ENCODE measurements around the gene MACROD2. TPM values are rescaled to one million over a fixed set of nuclear protein-coding genes. Genes with fewer than 3 reads are reported as not detected.
"Not testable (repeated sequence)": the region's sequence is repeated elsewhere in the genome, so short reads cannot be mapped to it uniquely, and the experiment has no call there.

MACROD2 gene
- total RNA-seq, 5 donors from 2014 or later (not counting 1 experiment from before 2014, with no cell fraction given), result 0.23 to 1.3 (median 0.51) TPM; not detected in 2

- peaks cover 0 to 13% (median 4%) of the 10 kb centered on the region in 3 donors for H3K9me3 Mint-ChIP-seq
- Histone ChIP-seq H3K27me3 (replicated peaks in 1 of 2; ENCODE audit: control insufficient read depth in 2 of 2, extremely low read depth in 1 of 2, insufficient read depth in 2 of 2, low read length in 1 of 2) (no peaks in the 10 kb centered on the region), H3K4me3 (ENCODE audit: control insufficient read depth in 1 of 2, extremely low read depth in 1 of 2, low read length in 1 of 2) (no peak overlapping the region), H3K36me3 (ENCODE audit: control insufficient read depth in 2 of 2, extremely low read depth in 1 of 2, insufficient read depth in 1 of 2, low read length in 1 of 2) (no peaks in the 10 kb centered on the region), H3K27ac (ENCODE audit: low read length) (no peak overlapping the region), H3K4me1 (ENCODE audit: control insufficient read depth in 1 of 2, extremely low read depth in 1 of 2, insufficient read depth in 2 of 2, low read length in 2 of 2) (no peaks in the 10 kb centered on the region), H3K9me3 (no peaks in the 10 kb centered on the region)
- ChIA-PET POLR2A (no interaction called here), CTCF (no interaction called here)
- no peaks in the 10 kb centered on the region for H3K27me3 Mint-ChIP-seq
- no CpG with 5 or more reads among the region's 1 CpG for WGBS (ENCODE audit: insufficient coverage)
- ATAC-seq (replicated peaks in 1 of 4) (no peak), DNase-seq (no peak)
- H3K27ac Mint-ChIP-seq, result no peak overlapping the region
- H3K4me1 Mint-ChIP-seq, result no peaks in the 10 kb centered on the region
- H3K4me3 Mint-ChIP-seq, result no peak overlapping the region
- no peaks in the 10 kb centered on the region for H3K36me3 Mint-ChIP-seq
These were observed 1192.3 kb downstream of the MACROD2 start for GRCh38 chr20:15187612-15188011.

- DNase-seq (no peak), ATAC-seq (replicated peaks in 1 of 4) (no peak)
- Mint-ChIP-seq H3K36me3 (no peaks in the 10 kb centered on the region), H3K4me3 (no peak overlapping the region), H3K9me3 (peaks cover 0 to 9% (median 3%) of the 10 kb centered on the region in 3 donors), H3K27me3 (no peaks in the 10 kb centered on the region), H3K27ac (no peak overlapping the region), H3K4me1 (no peaks in the 10 kb centered on the region)
- H3K4me3 ChIP-seq (ENCODE audit: control insufficient read depth in 1 of 2, extremely low read depth in 1 of 2, low read length in 1 of 2), result no peak overlapping the region
- ChIA-PET POLR2A (no interaction called here), CTCF (no interaction called here)
- H3K27ac ChIP-seq (ENCODE audit: low read length), result no peak overlapping the region
- H3K4me1 ChIP-seq (ENCODE audit: control insufficient read depth in 1 of 2, extremely low read depth in 1 of 2, insufficient read depth in 2 of 2, low read length in 2 of 2), result no peaks in the 10 kb centered on the region
- 100% methylated on average over 1 of the region's 3 CpGs for WGBS (ENCODE audit: insufficient coverage)
- H3K36me3 ChIP-seq (ENCODE audit: control insufficient read depth in 2 of 2, extremely low read depth in 1 of 2, insufficient read depth in 1 of 2, low read length in 1 of 2), result no peaks in the 10 kb centered on the region
- H3K27me3 ChIP-seq (replicated peaks in 1 of 2; ENCODE audit: control insufficient read depth in 2 of 2, extremely low read depth in 1 of 2, insufficient read depth in 2 of 2, low read length in 1 of 2), result no peaks in the 10 kb centered on the region
- H3K9me3 ChIP-seq, result no peaks in the 10 kb centered on the region
These were observed 1193.1 kb downstream of the MACROD2 start for GRCh38 chr20:15188415-15188814.

- no CpG with 5 or more reads among the region's 4 CpGs for WGBS (ENCODE audit: insufficient coverage)
- Mint-ChIP-seq H3K27ac (no peak overlapping the region), H3K9me3 (peaks cover 0 to 6% (median 3%) of the 10 kb centered on the region in 3 donors), H3K4me1 (no peaks in the 10 kb centered on the region), H3K27me3 (no peaks in the 10 kb centered on the region), H3K36me3 (no peaks in the 10 kb centered on the region), H3K4me3 (no peak overlapping the region)
- Histone ChIP-seq H3K4me3 (ENCODE audit: control insufficient read depth in 1 of 2, extremely low read depth in 1 of 2, low read length in 1 of 2) (no peak overlapping the region), H3K9me3 (no peaks in the 10 kb centered on the region), H3K4me1 (ENCODE audit: control insufficient read depth in 1 of 2, extremely low read depth in 1 of 2, insufficient read depth in 2 of 2, low read length in 2 of 2) (no peaks in the 10 kb centered on the region), H3K27me3 (replicated peaks in 1 of 2; ENCODE audit: control insufficient read depth in 2 of 2, extremely low read depth in 1 of 2, insufficient read depth in 2 of 2, low read length in 1 of 2) (no peaks in the 10 kb centered on the region), H3K27ac (ENCODE audit: low read length) (no peak overlapping the region), H3K36me3 (ENCODE audit: control insufficient read depth in 2 of 2, extremely low read depth in 1 of 2, insufficient read depth in 1 of 2, low read length in 1 of 2) (no peaks in the 10 kb centered on the region)
- CTCF ChIA-PET, result no interaction called here
- DNase-seq (no peak), ATAC-seq (replicated peaks in 1 of 4) (no peak)
- POLR2A ChIA-PET, result no interaction called here
These were observed 1195.9 kb downstream of the MACROD2 start for GRCh38 chr20:15191082-15191723.

- DNase-seq, result no peak
- ChIA-PET CTCF (no interaction called here), POLR2A (no interaction called here)
- Mint-ChIP-seq H3K27ac (no peak overlapping the region), H3K27me3 (no peaks in the 10 kb centered on the region), H3K36me3 (no peaks in the 10 kb centered on the region), H3K9me3 (peaks cover 0 to 5% (median 3%) of the 10 kb centered on the region in 3 donors), H3K4me3 (no peak overlapping the region), H3K4me1 (no peaks in the 10 kb centered on the region)
- H3K9me3 ChIP-seq, result no peaks in the 10 kb centered on the region
- no peak overlapping the region for H3K27ac ChIP-seq (ENCODE audit: low read length)
- no peak for ATAC-seq (replicated peaks in 1 of 4)
- no peaks in the 10 kb centered on the region for H3K27me3 ChIP-seq (replicated peaks in 1 of 2; ENCODE audit: control insufficient read depth in 2 of 2, extremely low read depth in 1 of 2, insufficient read depth in 2 of 2, low read length in 1 of 2)
- no peaks in the 10 kb centered on the region for H3K36me3 ChIP-seq (ENCODE audit: control insufficient read depth in 2 of 2, extremely low read depth in 1 of 2, insufficient read depth in 1 of 2, low read length in 1 of 2)
- 76% methylated on average over 2 of the region's 4 CpGs for WGBS (ENCODE audit: insufficient coverage)
- H3K4me1 ChIP-seq (ENCODE audit: control insufficient read depth in 1 of 2, extremely low read depth in 1 of 2, insufficient read depth in 2 of 2, low read length in 2 of 2), result no peaks in the 10 kb centered on the region
- no peak overlapping the region for H3K4me3 ChIP-seq (ENCODE audit: control insufficient read depth in 1 of 2, extremely low read depth in 1 of 2, low read length in 1 of 2)
These were observed 1200.1 kb downstream of the MACROD2 start for GRCh38 chr20:15195378-15195777.

- H3K27ac ChIP-seq (ENCODE audit: low read length), result no peak overlapping the region
- peaks cover 0 to 10% (median 3%) of the 10 kb centered on the region in 3 donors for H3K9me3 Mint-ChIP-seq
- no peaks in the 10 kb centered on the region for H3K9me3 ChIP-seq
- H3K4me1 ChIP-seq (ENCODE audit: control insufficient read depth in 1 of 2, extremely low read depth in 1 of 2, insufficient read depth in 2 of 2, low read length in 2 of 2), result no peaks in the 10 kb centered on the region
- no peaks in the 10 kb centered on the region for H3K36me3 Mint-ChIP-seq
- no peaks in the 10 kb centered on the region for H3K27me3 ChIP-seq (replicated peaks in 1 of 2; ENCODE audit: control insufficient read depth in 2 of 2, extremely low read depth in 1 of 2, insufficient read depth in 2 of 2, low read length in 1 of 2)
- no peak overlapping the region for H3K4me3 ChIP-seq (ENCODE audit: control insufficient read depth in 1 of 2, extremely low read depth in 1 of 2, low read length in 1 of 2)
- no peaks in the 10 kb centered on the region for H3K4me1 Mint-ChIP-seq
- CTCF ChIA-PET, result no interaction called here
- ATAC-seq (replicated peaks in 1 of 4) (no peak), DNase-seq (no peak)
- no peaks in the 10 kb centered on the region for H3K27me3 Mint-ChIP-seq
- no peaks in the 10 kb centered on the region for H3K36me3 ChIP-seq (ENCODE audit: control insufficient read depth in 2 of 2, extremely low read depth in 1 of 2, insufficient read depth in 1 of 2, low read length in 1 of 2)
- no peak overlapping the region for H3K4me3 Mint-ChIP-seq
- H3K27ac Mint-ChIP-seq, result no peak overlapping the region
- 55% methylated on average over 1 of the region's 3 CpGs for WGBS (ENCODE audit: insufficient coverage)
- POLR2A ChIA-PET, result no interaction called here
These were observed 1201.4 kb downstream of the MACROD2 start for GRCh38 chr20:15196547-15197255.

- H3K27ac Mint-ChIP-seq; H3K27ac ChIP-seq (ENCODE audit: low read length); H3K36me3 ChIP-seq (ENCODE audit: control insufficient read depth in 2 of 2, extremely low read depth in 1 of 2, insufficient read depth in 1 of 2, low read length in 1 of 2); ATAC-seq (replicated peaks in 1 of 4); DNase-seq; H3K4me3 Mint-ChIP-seq; H3K4me3 ChIP-seq (ENCODE audit: control insufficient read depth in 1 of 2, extremely low read depth in 1 of 2, low read length in 1 of 2); POLR2A ChIA-PET; H3K27me3 ChIP-seq (replicated peaks in 1 of 2; ENCODE audit: control insufficient read depth in 2 of 2, extremely low read depth in 1 of 2, insufficient read depth in 2 of 2, low read length in 1 of 2); H3K36me3 Mint-ChIP-seq; H3K9me3 ChIP-seq; H3K27me3 Mint-ChIP-seq; CTCF ChIA-PET; H3K4me1 Mint-ChIP-seq; H3K4me1 ChIP-seq (ENCODE audit: control insufficient read depth in 1 of 2, extremely low read depth in 1 of 2, insufficient read depth in 2 of 2, low read length in 2 of 2): not testable (repeated sequence)
- WGBS (ENCODE audit: insufficient coverage), result 79% methylated on average over 7 of the region's 10 CpGs
- peaks cover 0 to 20% (median 5%) of the 10 kb centered on the region in 3 donors for H3K9me3 Mint-ChIP-seq
These were observed 1202.7 kb downstream of the MACROD2 start for GRCh38 chr20:15198017-15198416.

Data from T-cell (primary cell).